Gastroesophageal sphincter (tissue), 3 donors: Measurements from ENCODE around the gene CHRM1.

ENCODE experiments used
- EP300 ChIP-seq: sonication (generic); formaldehyde crosslinking; IDR thresholded peaks from one replicate; pipeline ENCODE4 v1.6.1; 2017; ENCODE audit warnings: antibody characterized with exemption, mild to moderate bottlenecking
- POLR2A ChIP-seq, 2 donors: fragments of 450-650 bp; IDR thresholded peaks; one replicate each; pipeline ENCODE4 v1.6.1; 2017; ENCODE audit warnings: antibody characterized with exemption in 2 of 2, mild to moderate bottlenecking in 2 of 2, moderate library complexity in 1 of 2
- POLR2AphosphoS5 ChIP-seq: sonication (generic); formaldehyde crosslinking; IDR thresholded peaks from one replicate; pipeline ENCODE4 v1.6.1; 2017; ENCODE audit warnings: antibody characterized with exemption
- TF ChIP-seq, protein P1 (sequence below), 4 experiments: fragments of 200-600 bp in 2 of 4; fragments of 450-650 bp in 2 of 4; sonication (generic) in 1 of 4; IDR thresholded peaks; one replicate each; pipeline ENCODE4 v1.5.1; 2017 to 2019; ENCODE audit warnings: antibody characterized with exemption in 4 of 4, mild to moderate bottlenecking in 2 of 4, moderate library complexity in 2 of 4

GRCh38 chr11:62905927-62906531 lies 15.1 kb downstream of the CHRM1 start:
- TF ChIP-seq, protein P1, sequence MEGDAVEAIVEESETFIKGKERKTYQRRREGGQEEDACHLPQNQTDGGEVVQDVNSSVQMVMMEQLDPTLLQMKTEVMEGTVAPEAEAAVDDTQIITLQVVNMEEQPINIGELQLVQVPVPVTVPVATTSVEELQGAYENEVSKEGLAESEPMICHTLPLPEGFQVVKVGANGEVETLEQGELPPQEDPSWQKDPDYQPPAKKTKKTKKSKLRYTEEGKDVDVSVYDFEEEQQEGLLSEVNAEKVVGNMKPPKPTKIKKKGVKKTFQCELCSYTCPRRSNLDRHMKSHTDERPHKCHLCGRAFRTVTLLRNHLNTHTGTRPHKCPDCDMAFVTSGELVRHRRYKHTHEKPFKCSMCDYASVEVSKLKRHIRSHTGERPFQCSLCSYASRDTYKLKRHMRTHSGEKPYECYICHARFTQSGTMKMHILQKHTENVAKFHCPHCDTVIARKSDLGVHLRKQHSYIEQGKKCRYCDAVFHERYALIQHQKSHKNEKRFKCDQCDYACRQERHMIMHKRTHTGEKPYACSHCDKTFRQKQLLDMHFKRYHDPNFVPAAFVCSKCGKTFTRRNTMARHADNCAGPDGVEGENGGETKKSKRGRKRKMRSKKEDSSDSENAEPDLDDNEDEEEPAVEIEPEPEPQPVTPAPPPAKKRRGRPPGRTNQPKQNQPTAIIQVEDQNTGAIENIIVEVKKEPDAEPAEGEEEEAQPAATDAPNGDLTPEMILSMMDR (IDR thresholded peaks at IDR 0.05), result peak in 3 of 4 experiments; percentile 96 to 100 (median 97)
- no peak for TF ChIP-seq EP300
- TF ChIP-seq POLR2A (IDR thresholded peaks at IDR 0.05), result no peak
- no peak for TF ChIP-seq POLR2AphosphoS5
